ENCODE measurements around the gene FAM81B.

DNA sequence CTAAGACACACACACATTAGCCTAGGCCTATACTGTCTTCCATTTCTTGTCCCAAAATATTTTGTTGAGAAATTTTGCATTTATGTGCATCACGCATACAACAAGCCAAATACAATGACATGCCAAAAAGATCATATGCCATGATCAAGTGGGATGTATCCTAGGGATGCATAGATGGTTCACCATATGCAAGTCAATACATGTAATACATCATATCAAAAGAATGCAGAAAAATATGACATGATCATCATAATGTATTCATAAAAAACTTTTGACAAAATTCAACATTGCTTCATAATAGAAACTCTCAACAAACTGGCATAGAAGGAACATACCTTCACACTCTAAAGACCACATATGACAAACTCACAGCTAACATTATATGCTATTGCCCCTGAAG lies 5.8 kb upstream of the FAM81B start:
- TF ChIP-seq, protein P1, sequence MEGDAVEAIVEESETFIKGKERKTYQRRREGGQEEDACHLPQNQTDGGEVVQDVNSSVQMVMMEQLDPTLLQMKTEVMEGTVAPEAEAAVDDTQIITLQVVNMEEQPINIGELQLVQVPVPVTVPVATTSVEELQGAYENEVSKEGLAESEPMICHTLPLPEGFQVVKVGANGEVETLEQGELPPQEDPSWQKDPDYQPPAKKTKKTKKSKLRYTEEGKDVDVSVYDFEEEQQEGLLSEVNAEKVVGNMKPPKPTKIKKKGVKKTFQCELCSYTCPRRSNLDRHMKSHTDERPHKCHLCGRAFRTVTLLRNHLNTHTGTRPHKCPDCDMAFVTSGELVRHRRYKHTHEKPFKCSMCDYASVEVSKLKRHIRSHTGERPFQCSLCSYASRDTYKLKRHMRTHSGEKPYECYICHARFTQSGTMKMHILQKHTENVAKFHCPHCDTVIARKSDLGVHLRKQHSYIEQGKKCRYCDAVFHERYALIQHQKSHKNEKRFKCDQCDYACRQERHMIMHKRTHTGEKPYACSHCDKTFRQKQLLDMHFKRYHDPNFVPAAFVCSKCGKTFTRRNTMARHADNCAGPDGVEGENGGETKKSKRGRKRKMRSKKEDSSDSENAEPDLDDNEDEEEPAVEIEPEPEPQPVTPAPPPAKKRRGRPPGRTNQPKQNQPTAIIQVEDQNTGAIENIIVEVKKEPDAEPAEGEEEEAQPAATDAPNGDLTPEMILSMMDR (IDR thresholded peaks at IDR 0.05; ENCODE audit: insufficient read depth, low read length, poor library complexity, severe bottlenecking): no peak
- no peak for TF ChIP-seq EZH2phosphoT487 (conservative IDR thresholded peaks at IDR 0.05; ENCODE audit: low read length)
